Measurements from ENCODE around the gene DCP2. TPM values are rescaled to one million over a fixed set of nuclear protein-coding genes. Genes with fewer than 3 reads are reported as not detected.

Gene DCP2
- total and polyA plus RNA-seq, 5 donors, result 3.6 to 26.7 (median 25.7) TPM

GRCh38 chr5:113047733-113048652 lies 71.4 kb downstream of the DCP2 start:
- no peak for ATAC-seq
- no peaks in the 10 kb centered on the region for H3K27me3 ChIP-seq (ENCODE audit: control insufficient read depth, insufficient read depth)
- peaks cover 19% of the 10 kb centered on the region for H3K4me1 ChIP-seq (ENCODE audit: control insufficient read depth, insufficient read depth, low read length)
- no peak overlapping the region for H3K27ac ChIP-seq (ENCODE audit: low read length)
- DNase-seq, result no peak
- H3K9me3 ChIP-seq (ENCODE audit: control insufficient read depth, low read length), result no peaks in the 10 kb centered on the region
- H3K4me3 ChIP-seq (ENCODE audit: low read length), result no peak overlapping the region
- 61% methylated on average over 11 of the region's 11 CpGs for WGBS
- intact Hi-C loops (cut with DNase I), result no loop called here

GRCh38 chr5:113048931-113049330 lies 72.3 kb downstream of the DCP2 start:
- peaks cover 12% of the 10 kb centered on the region for H3K4me1 ChIP-seq (ENCODE audit: control insufficient read depth, insufficient read depth, low read length)
- 95% methylated on average over 10 of the region's 10 CpGs for WGBS
- DNase-seq, result no peak
- H3K9me3 ChIP-seq (ENCODE audit: control insufficient read depth, low read length), result no peaks in the 10 kb centered on the region
- no peak for ATAC-seq
- intact Hi-C loops (cut with DNase I), result no loop called here
- no peak overlapping the region for H3K4me3 ChIP-seq (ENCODE audit: low read length)
- H3K27me3 ChIP-seq (ENCODE audit: control insufficient read depth, insufficient read depth), result no peaks in the 10 kb centered on the region
- no peak overlapping the region for H3K27ac ChIP-seq (ENCODE audit: low read length)

- intact Hi-C loops (cut with DNase I), result loop anchor here in 1 of 4 donors (10.0 kb wide), 1 partner anchor 274 kb away; no protein-coding TSS in a partner anchor
- Histone ChIP-seq H3K4me1 (ENCODE audit: control insufficient read depth, insufficient read depth, low read length) (peaks cover 9% of the 10 kb centered on the region), H3K27ac (ENCODE audit: low read length) (no peak overlapping the region), H3K27me3 (ENCODE audit: control insufficient read depth, insufficient read depth) (no peaks in the 10 kb centered on the region), H3K9me3 (ENCODE audit: control insufficient read depth, low read length) (no peaks in the 10 kb centered on the region), H3K4me3 (ENCODE audit: low read length) (no peak overlapping the region)
- DNase-seq (no peak), ATAC-seq (peak; percentile 9 to 63)
- whole genome bisulfite sequencing, result 28% methylated on average over 9 of the region's 9 CpGs
These were observed 74.3 kb downstream of the DCP2 start for GRCh38 chr5:113050721-113051382.

- DNase-seq, result no peak
- no peak overlapping the region for H3K4me3 ChIP-seq (ENCODE audit: low read length)
- no peaks in the 10 kb centered on the region for H3K27me3 ChIP-seq (ENCODE audit: control insufficient read depth, insufficient read depth)
- ATAC-seq, result peak; percentile 10 to 67
- 69% methylated on average over 10 of the region's 10 CpGs for WGBS
- intact Hi-C loops (cut with DNase I), result loop anchor here in 1 of 4 donors (10.0 kb wide), 1 partner anchor 273 kb away; no protein-coding TSS in a partner anchor
- no peaks in the 10 kb centered on the region for H3K9me3 ChIP-seq (ENCODE audit: control insufficient read depth, low read length)
- H3K27ac ChIP-seq (ENCODE audit: low read length), result no peak overlapping the region
- peaks cover 9% of the 10 kb centered on the region for H3K4me1 ChIP-seq (ENCODE audit: control insufficient read depth, insufficient read depth, low read length)
These were observed 75.6 kb downstream of the DCP2 start for GRCh38 chr5:113052041-113052795.

- peaks cover 11% of the 10 kb centered on the region for H3K4me1 ChIP-seq (ENCODE audit: control insufficient read depth, insufficient read depth, low read length)
- no peaks in the 10 kb centered on the region for H3K9me3 ChIP-seq (ENCODE audit: control insufficient read depth, low read length)
- intact Hi-C loops (cut with DNase I), result loop anchor here in 1 of 4 donors (10.0 kb wide), 1 partner anchor 271 kb away; no protein-coding TSS in a partner anchor
- DNase-seq (peak; percentile 49 to 68 (median 66)), ATAC-seq (peak; percentile 5 to 9)
- no peak overlapping the region for H3K4me3 ChIP-seq (ENCODE audit: low read length)
- H3K27ac ChIP-seq (ENCODE audit: low read length), result no peak overlapping the region
- 82% methylated on average over 9 of the region's 9 CpGs for WGBS
- no peaks in the 10 kb centered on the region for H3K27me3 ChIP-seq (ENCODE audit: control insufficient read depth, insufficient read depth)
These were observed 77.0 kb downstream of the DCP2 start for GRCh38 chr5:113053511-113053995.

- Histone ChIP-seq H3K9me3 (ENCODE audit: control insufficient read depth, low read length) (no peaks in the 10 kb centered on the region), H3K27me3 (ENCODE audit: control insufficient read depth, insufficient read depth) (no peaks in the 10 kb centered on the region), H3K27ac (ENCODE audit: low read length) (no peak overlapping the region), H3K4me3 (ENCODE audit: low read length) (no peak overlapping the region), H3K4me1 (ENCODE audit: control insufficient read depth, insufficient read depth, low read length) (peaks cover 19% of the 10 kb centered on the region)
- no peak for ATAC-seq
- intact Hi-C loops (cut with DNase I), result loop anchor here in 1 of 4 donors (10.0 kb wide), 1 partner anchor 270 kb away; no protein-coding TSS in a partner anchor
- WGBS, result 97% methylated on average over 11 of the region's 11 CpGs
- DNase-seq, result no peak
These were observed 78.3 kb downstream of the DCP2 start for GRCh38 chr5:113054899-113055298.

GRCh38 chr5:113056988-113057387 lies 80.4 kb downstream of the DCP2 start:
- WGBS, result 77% methylated on average over 5 of the region's 5 CpGs
- Histone ChIP-seq H3K27me3 (ENCODE audit: control insufficient read depth, insufficient read depth) (no peaks in the 10 kb centered on the region), H3K9me3 (ENCODE audit: control insufficient read depth, low read length) (no peaks in the 10 kb centered on the region), H3K4me3 (ENCODE audit: low read length) (no peak overlapping the region), H3K4me1 (ENCODE audit: control insufficient read depth, insufficient read depth, low read length) (peaks cover 19% of the 10 kb centered on the region), H3K27ac (ENCODE audit: low read length) (no peak overlapping the region)
- DNase-seq, result no peak
- ATAC-seq, result no peak
- intact Hi-C loops (cut with DNase I), result loop anchor here in 1 of 4 donors (10.0 kb wide), 1 partner anchor 268 kb away; no protein-coding TSS in a partner anchor

- no peak for ATAC-seq
- H3K4me3 ChIP-seq (ENCODE audit: low read length), result no peak overlapping the region
- no peaks in the 10 kb centered on the region for H3K27me3 ChIP-seq (ENCODE audit: control insufficient read depth, insufficient read depth)
- 82% methylated on average over 14 of the region's 14 CpGs for WGBS
- no peaks in the 10 kb centered on the region for H3K9me3 ChIP-seq (ENCODE audit: control insufficient read depth, low read length)
- H3K4me1 ChIP-seq (ENCODE audit: control insufficient read depth, insufficient read depth, low read length), result peaks cover 14% of the 10 kb centered on the region
- no peak for DNase-seq
- H3K27ac ChIP-seq (ENCODE audit: low read length), result no peak overlapping the region
- intact Hi-C loops (cut with DNase I), result loop anchor here in 1 of 4 donors (10.0 kb wide), 1 partner anchor 267 kb away; no protein-coding TSS in a partner anchor
These were observed 81.0 kb downstream of the DCP2 start for GRCh38 chr5:113057557-113057984.

GRCh38 chr5:113058269-113058668 lies 81.7 kb downstream of the DCP2 start:
- Histone ChIP-seq H3K27me3 (ENCODE audit: control insufficient read depth, insufficient read depth) (no peaks in the 10 kb centered on the region), H3K27ac (ENCODE audit: low read length) (no peak overlapping the region), H3K4me1 (ENCODE audit: control insufficient read depth, insufficient read depth, low read length) (peaks cover 10% of the 10 kb centered on the region), H3K9me3 (ENCODE audit: control insufficient read depth, low read length) (no peaks in the 10 kb centered on the region), H3K4me3 (ENCODE audit: low read length) (no peak overlapping the region)
- 92% methylated on average over 5 of the region's 5 CpGs for WGBS
- DNase-seq (no peak), ATAC-seq (no peak)
- intact Hi-C loops (cut with DNase I), result loop anchor here in 1 of 4 donors (10.0 kb wide), 1 partner anchor 267 kb away; no protein-coding TSS in a partner anchor

GRCh38 chr5:113058706-113059226 lies 82.2 kb downstream of the DCP2 start:
- H3K27ac ChIP-seq (ENCODE audit: low read length), result no peak overlapping the region
- ATAC-seq, result no peak
- H3K4me1 ChIP-seq (ENCODE audit: control insufficient read depth, insufficient read depth, low read length), result peaks cover 10% of the 10 kb centered on the region
- DNase-seq, result no peak
- H3K4me3 ChIP-seq (ENCODE audit: low read length), result no peak overlapping the region
- WGBS, result 59% methylated on average over 6 of the region's 6 CpGs
- no peaks in the 10 kb centered on the region for H3K27me3 ChIP-seq (ENCODE audit: control insufficient read depth, insufficient read depth)
- H3K9me3 ChIP-seq (ENCODE audit: control insufficient read depth, low read length), result no peaks in the 10 kb centered on the region
- intact Hi-C loops (cut with DNase I), result loop anchor here in 1 of 4 donors (10.0 kb wide), 1 partner anchor 266 kb away; no protein-coding TSS in a partner anchor
